Transverse colon (tissue), 4 donors: ENCODE measurements around the gene MRPL54. TPM values are rescaled to one million over a fixed set of nuclear protein-coding genes. Genes with fewer than 3 reads are reported as not detected.

Source experiments
- DNase-seq: peaks from one replicate; pipeline ENCODE4 v3.0.0-alpha.2; 2019
- H3K27ac ChIP-seq, 4 donors: fragments of 200-600 bp; sonication (generic); 2 replicates each; pipeline ENCODE4 v1.5.1; 2016 to 2018; ENCODE audit warnings: inconsistent platforms in 4 of 4
- H3K27me3 ChIP-seq: fragments of 200-600 bp; sonication (generic); 2 replicates; pipeline ENCODE4 v1.5.1; 2017; ENCODE audit warnings: inconsistent platforms
- H3K36me3 ChIP-seq, 4 donors: fragments of 200-600 bp; sonication (generic); 2 replicates each; pipeline ENCODE4 v1.5.1; 2017 to 2019; ENCODE audit warnings: inconsistent platforms in 4 of 4
- H3K4me1 ChIP-seq, 4 donors: fragments of 200-600 bp; sonication (generic); 2 replicates each; pipeline ENCODE4 v1.5.1; 2017 to 2020; ENCODE audit warnings: inconsistent platforms in 4 of 4
- H3K4me3 ChIP-seq, 4 donors: fragments of 200-600 bp; sonication (generic); 1 replicate in 1 of 4; 2 replicates in 3 of 4; pipeline versions ENCODE4 v1.5.1 to v1.6.1; 2017 to 2019; ENCODE audit warnings: inconsistent platforms in 4 of 4
- H3K9me3 ChIP-seq, 2 donors: fragments of 200-600 bp; sonication (generic); 2 replicates each; pipeline ENCODE4 v1.5.1; 2017 to 2019; ENCODE audit warnings: inconsistent platforms in 2 of 2
- CTCF ChIP-seq, 5 experiments: fragments of 200-600 bp in 3 of 5; fragments of 450-650 bp in 2 of 5; sonication (generic) in 3 of 5; IDR thresholded peaks; 1 replicate in 2 of 5; 2 replicates in 3 of 5; pipeline ENCODE4 v1.5.1; 2016 to 2017; ENCODE audit warnings: antibody characterized with exemption in 5 of 5, inconsistent platforms in 3 of 5, mild to moderate bottlenecking in 2 of 5, moderate library complexity in 1 of 5
- EP300 ChIP-seq: sonication (generic); formaldehyde crosslinking; IDR thresholded peaks from one replicate; pipeline ENCODE4 v1.6.1; 2017; ENCODE audit warnings: antibody characterized with exemption, low read depth
- POLR2A ChIP-seq: fragments of 450-650 bp; IDR thresholded peaks from one replicate; pipeline ENCODE4 v1.6.1; 2016; ENCODE audit warnings: antibody characterized with exemption, mild to moderate bottlenecking, moderate library complexity
- POLR2AphosphoS5 ChIP-seq, 3 donors: sonication (generic); formaldehyde crosslinking; IDR thresholded peaks; one replicate each; pipeline ENCODE4 v1.6.1; 2016; ENCODE audit warnings: antibody characterized with exemption in 3 of 3
- WGBS, 2 donors: methylation state at CpG; one replicate each; pipeline ENCODE4 v1.1.5; 2018; ENCODE audit warnings: low coverage in 1 of 2; 5-methylcytosine and 5-hydroxymethylcytosine counted together
- in situ Hi-C, 4 donors: fragments of 200-750 bp; cut with MboI; loops; one replicate each; pipeline versions ENCODE4 v1.15.0 to v1.15.1; 2017; ENCODE audit warnings: low sequenced_read_pairs in 3 of 4, low pct_ligation_motif_present in 1 of 4, low pct_unique_long_range_greater_than_20kb in 1 of 4
- intact Hi-C: fragments of 100-400 bp; cut with DNase I; formaldehyde crosslinking; loops from one replicate; pipeline ENCODE4 v1.15.1; 2023; ENCODE audit warnings: low total_unique reads
- total RNA-seq, 4 donors: library from RNA; depleted of rRNA; stranded (reverse); fragments of >200 nt; gene quantifications; one replicate each; pipeline ENCODE4 v1.1.0, GENCODE V29; 2016

MRPL54 gene
- total RNA-seq, 4 donors from 2014 or later = 38.0 to 72.2 (median 52.1) TPM

- no peak overlapping the region for H3K27ac ChIP-seq
- no peak overlapping the region for H3K4me3 ChIP-seq
- in situ Hi-C loops = no loop called here
- peaks cover 0 to 4% (median 0%) of the 10 kb centered on the region in 4 donors for H3K36me3 ChIP-seq
- 75 to 93% methylated on average over 2 of the region's 2 CpGs for WGBS, 2 donors
- no peaks in the 10 kb centered on the region for H3K9me3 ChIP-seq
- H3K4me1 ChIP-seq = no peaks in the 10 kb centered on the region
- no peak for DNase-seq
- TF ChIP-seq POLR2AphosphoS5 (IDR thresholded peaks at IDR 0.05) (no peak), POLR2A (no peak), CTCF (IDR thresholded peaks at IDR 0.05) (no peak), EP300 (no peak)
- H3K27me3 ChIP-seq = no peaks in the 10 kb centered on the region
- intact Hi-C loops = no loop called here
Measured at GRCh38 chr19:3743486-3743885, 19.0 kb upstream of the MRPL54 start.

- in situ Hi-C loops (no loop called here), intact Hi-C loops (no loop called here)
- H3K36me3 ChIP-seq = peaks cover 0 to 13% (median 6%) of the 10 kb centered on the region in 4 donors
- DNase-seq = no peak
- TF ChIP-seq EP300 (no peak), CTCF (IDR thresholded peaks at IDR 0.05) (no peak), POLR2A (no peak), POLR2AphosphoS5 (IDR thresholded peaks at IDR 0.05) (no peak)
- 74 to 83% methylated on average over 5 to 8 of the region's 8 CpGs for WGBS, 2 donors
- H3K27ac ChIP-seq = no peak overlapping the region
- no peak overlapping the region for H3K4me3 ChIP-seq
- H3K9me3 ChIP-seq = no peaks in the 10 kb centered on the region
- H3K4me1 ChIP-seq = no peaks in the 10 kb centered on the region
- H3K27me3 ChIP-seq = no peaks in the 10 kb centered on the region
Measured at GRCh38 chr19:3745363-3746045, 17.0 kb upstream of the MRPL54 start.

- Histone ChIP-seq H3K4me3 (no peak overlapping the region), H3K9me3 (no peaks in the 10 kb centered on the region), H3K27me3 (no peaks in the 10 kb centered on the region), H3K27ac (no peak overlapping the region), H3K4me1 (no peaks in the 10 kb centered on the region), H3K36me3 (peaks cover 0 to 23% (median 10%) of the 10 kb centered on the region in 4 donors)
- 87 to 100% methylated on average over 2 to 30 of the region's 31 CpGs for WGBS, 2 donors
- in situ Hi-C loops = no loop called here
- no peak for DNase-seq
- intact Hi-C loops = no loop called here
- TF ChIP-seq POLR2A = no peak
- TF ChIP-seq CTCF (IDR thresholded peaks at IDR 0.05) = no peak
- TF ChIP-seq EP300 = no peak
- TF ChIP-seq POLR2AphosphoS5 (IDR thresholded peaks at IDR 0.05) = no peak
Measured at GRCh38 chr19:3746371-3747056, 16.0 kb upstream of the MRPL54 start.

GRCh38 chr19:3748965-3749364 is 13.5 kb upstream of the MRPL54 start:
- Histone ChIP-seq H3K27ac (no peak overlapping the region), H3K27me3 (no peaks in the 10 kb centered on the region), H3K36me3 (peaks cover 0 to 26% (median 10%) of the 10 kb centered on the region in 4 donors), H3K4me1 (no peaks in the 10 kb centered on the region), H3K4me3 (no peak overlapping the region), H3K9me3 (no peaks in the 10 kb centered on the region)
- TF ChIP-seq EP300 (no peak), CTCF (IDR thresholded peaks at IDR 0.05) (no peak), POLR2AphosphoS5 (IDR thresholded peaks at IDR 0.05) (no peak), POLR2A (no peak)
- DNase-seq = no peak
- in situ Hi-C loops = no loop called here
- WGBS, 2 donors = 40 to 83% methylated on average over 2 to 8 of the region's 8 CpGs
- intact Hi-C loops = no loop called here
